ENCODE measurements around the gene FAM171A1. TPM values are rescaled to one million over a fixed set of nuclear protein-coding genes. Genes with fewer than 3 reads are reported as not detected.

Gene FAM171A1
- total and polyA plus RNA-seq, 2 donors (not counting 3 experiments of a cell fraction or from before 2014, with no cell fraction given), result 56.3 to 75.8 TPM

- no TSS peak for BruUV-seq (replicated peaks)
- TF ChIP-seq JUN (IDR thresholded peaks at IDR 0.05; ENCODE audit: borderline replicate concordance, insufficient read depth, insufficient read length, low read depth) (no peak), CTCF (IDR thresholded peaks at IDR 0.05; ENCODE audit: extremely low read depth in 1 of 2, insufficient read depth in 1 of 2, low read depth in 1 of 2, low read length in 2 of 2) (no peak), MAX (IDR thresholded peaks at IDR 0.05; ENCODE audit: insufficient read depth, insufficient read length) (no peak), GATA2 (IDR thresholded peaks at IDR 0.05; ENCODE audit: insufficient read depth, insufficient read length, low read depth, low read length) (no peak), EZH2 (IDR thresholded peaks at IDR 0.05; ENCODE audit: borderline replicate concordance, low read depth, low read length, severe bottlenecking) (no peak), MYC (IDR thresholded peaks at IDR 0.05; ENCODE audit: low read depth, low read length) (no peak), POLR2A (IDR thresholded peaks at IDR 0.05; ENCODE audit: low read depth, low read length) (no peak), POLR2AphosphoS5 (IDR thresholded peaks at IDR 0.05; ENCODE audit: insufficient read depth, low read depth, low read length) (no peak), FOS (IDR thresholded peaks at IDR 0.05; ENCODE audit: borderline replicate concordance, insufficient read depth, low read length) (no peak)
- Histone ChIP-seq H3K27ac (ENCODE audit: insufficient read depth, low read depth, low read length) (no peak overlapping the region), H2AFZ (ENCODE audit: low read depth, low read length) (no peak overlapping the region), H4K20me1 (replicated peaks; ENCODE audit: control insufficient read depth, extremely low read depth, insufficient read depth, low read length) (no peaks in the 10 kb centered on the region), H3K36me3 (ENCODE audit: control insufficient read depth in 2 of 2, extremely low read depth in 1 of 2, insufficient read depth in 2 of 2, low read length in 2 of 2) (no peaks in the 10 kb centered on the region), H3K9me3 (replicated peaks; ENCODE audit: control insufficient read depth, insufficient read depth, low read length) (no peaks in the 10 kb centered on the region), H3K9me1 (replicated peaks; ENCODE audit: control insufficient read depth, extremely low read depth, insufficient read depth, low read length) (no peaks in the 10 kb centered on the region), H3K27me3 (ENCODE audit: control insufficient read depth in 2 of 2, insufficient read depth in 2 of 2, low read length in 2 of 2) (peaks cover 0 to 3% of the 10 kb centered on the region in 2 experiments), H3K9ac (replicated peaks; ENCODE audit: extremely low read depth, insufficient read depth, low read length) (no peak overlapping the region), H3K79me2 (ENCODE audit: control insufficient read depth, insufficient read depth, low read length) (no peaks in the 10 kb centered on the region), H3K4me2 (ENCODE audit: insufficient read depth, low read length) (no peak overlapping the region), H3K4me1 (ENCODE audit: control insufficient read depth, extremely low read depth, insufficient read depth, low read length) (no peaks in the 10 kb centered on the region), H3K4me3 (replicated peaks in 1 of 3; ENCODE audit: insufficient read depth in 1 of 3, low read depth in 1 of 3, low read length in 3 of 3) (no peak overlapping the region)
- CTCF ChIA-PET, result no interaction called here
- intact Hi-C loops (cut with micrococcal nuclease) (no loop called here), dilution Hi-C loops (cut with MboI; ENCODE audit: extremely low pct_ligation_motif_present, low sequenced_read_pairs) (no loop called here)
- no peak for DNase-seq (ENCODE audit: low read depth, low spot score)
- POLR2A ChIA-PET, result no interaction called here
- FAIRE-seq, result no peak
These were observed 194.8 kb downstream of the FAM171A1 start for GRCh38 chr10:15176269-15176668.

Measured in endothelial cell of umbilical vein (primary cell).